Measurements from ENCODE around the gene ABCA5. TPM values are rescaled to one million over a fixed set of nuclear protein-coding genes. Genes with fewer than 3 reads are reported as not detected.
"Not testable (repeated sequence)": the region's sequence is repeated elsewhere in the genome, so short reads cannot be mapped to it uniquely, and the experiment has no call there.

Gene ABCA5
- total RNA-seq, 6 experiments from 2014 or later, result 34.5 to 58.2 (median 46.7) TPM

DNA sequence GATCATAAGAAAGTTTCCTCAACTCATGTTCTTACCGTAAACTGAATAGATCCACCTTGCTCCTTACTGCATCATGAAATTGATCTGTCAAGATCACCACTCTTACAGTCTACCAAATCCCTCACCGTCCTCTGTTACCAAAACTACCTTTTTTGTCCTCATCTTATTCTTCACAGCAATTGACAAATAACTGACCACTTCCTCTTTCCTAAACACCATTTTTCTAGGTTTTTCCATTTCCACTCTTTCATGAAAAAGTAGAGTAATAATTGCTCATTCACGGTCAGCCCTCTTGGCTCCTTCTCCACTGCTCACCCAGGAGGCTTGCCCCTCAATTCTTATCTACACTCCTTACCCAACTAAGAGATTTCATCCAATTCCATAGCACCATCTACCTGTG lies 44.9 kb downstream of the ABCA5 start:
- 80% methylated on average over 3 of the region's 3 CpGs for WGBS (ENCODE audit: insufficient coverage, low coverage, low lambda C conversion rate, missing lambda C conversion rate)
- H3K4me3 ChIP-seq, result no peak overlapping the region
- no peak overlapping the region for H3K27ac ChIP-seq
- H3K9me3 ChIP-seq, result no peaks in the 10 kb centered on the region
- intact Hi-C loops (cut with DNase I), result no loop called here
- H3K4me1 ChIP-seq, result no peaks in the 10 kb centered on the region
- DNase-seq (no peak), ATAC-seq (no peak)
- peaks cover 0 to 44% (median 11%) of the 10 kb centered on the region in 4 donors for H3K36me3 ChIP-seq
- no peaks in the 10 kb centered on the region for H3K27me3 ChIP-seq
- TF ChIP-seq, protein P1, sequence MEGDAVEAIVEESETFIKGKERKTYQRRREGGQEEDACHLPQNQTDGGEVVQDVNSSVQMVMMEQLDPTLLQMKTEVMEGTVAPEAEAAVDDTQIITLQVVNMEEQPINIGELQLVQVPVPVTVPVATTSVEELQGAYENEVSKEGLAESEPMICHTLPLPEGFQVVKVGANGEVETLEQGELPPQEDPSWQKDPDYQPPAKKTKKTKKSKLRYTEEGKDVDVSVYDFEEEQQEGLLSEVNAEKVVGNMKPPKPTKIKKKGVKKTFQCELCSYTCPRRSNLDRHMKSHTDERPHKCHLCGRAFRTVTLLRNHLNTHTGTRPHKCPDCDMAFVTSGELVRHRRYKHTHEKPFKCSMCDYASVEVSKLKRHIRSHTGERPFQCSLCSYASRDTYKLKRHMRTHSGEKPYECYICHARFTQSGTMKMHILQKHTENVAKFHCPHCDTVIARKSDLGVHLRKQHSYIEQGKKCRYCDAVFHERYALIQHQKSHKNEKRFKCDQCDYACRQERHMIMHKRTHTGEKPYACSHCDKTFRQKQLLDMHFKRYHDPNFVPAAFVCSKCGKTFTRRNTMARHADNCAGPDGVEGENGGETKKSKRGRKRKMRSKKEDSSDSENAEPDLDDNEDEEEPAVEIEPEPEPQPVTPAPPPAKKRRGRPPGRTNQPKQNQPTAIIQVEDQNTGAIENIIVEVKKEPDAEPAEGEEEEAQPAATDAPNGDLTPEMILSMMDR (IDR thresholded peaks at IDR 0.05), result no peak
- no peak for TF ChIP-seq POLR2A (IDR thresholded peaks at IDR 0.05)

DNA sequence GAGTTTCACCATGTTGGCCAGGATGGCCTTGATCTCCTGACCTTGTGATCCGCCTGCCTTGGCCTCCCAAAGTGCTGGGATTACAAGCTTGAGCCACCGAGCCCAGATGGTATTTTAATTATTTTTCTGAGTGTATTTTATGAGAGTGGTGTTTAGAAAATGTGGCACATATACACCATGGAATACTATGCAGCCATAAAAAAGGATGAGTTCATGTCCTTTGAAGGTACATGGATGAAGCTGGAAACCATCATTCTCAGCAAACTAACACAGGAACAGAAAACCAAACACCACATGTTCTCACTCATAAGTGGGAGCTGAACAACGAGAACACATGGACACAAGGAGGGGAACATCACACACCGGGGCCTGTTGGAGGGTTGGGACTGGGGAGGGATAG lies 50.7 kb downstream of the ABCA5 start:
- H3K27me3 ChIP-seq; DNase-seq; H3K27ac ChIP-seq; H3K9me3 ChIP-seq; H3K36me3 ChIP-seq; intact Hi-C loops (cut with DNase I); H3K4me1 ChIP-seq; ATAC-seq; H3K4me3 ChIP-seq: not testable (repeated sequence)
- 100% methylated on average over 4 of the region's 4 CpGs for WGBS (ENCODE audit: insufficient coverage, low coverage, low lambda C conversion rate, missing lambda C conversion rate)

DNA sequence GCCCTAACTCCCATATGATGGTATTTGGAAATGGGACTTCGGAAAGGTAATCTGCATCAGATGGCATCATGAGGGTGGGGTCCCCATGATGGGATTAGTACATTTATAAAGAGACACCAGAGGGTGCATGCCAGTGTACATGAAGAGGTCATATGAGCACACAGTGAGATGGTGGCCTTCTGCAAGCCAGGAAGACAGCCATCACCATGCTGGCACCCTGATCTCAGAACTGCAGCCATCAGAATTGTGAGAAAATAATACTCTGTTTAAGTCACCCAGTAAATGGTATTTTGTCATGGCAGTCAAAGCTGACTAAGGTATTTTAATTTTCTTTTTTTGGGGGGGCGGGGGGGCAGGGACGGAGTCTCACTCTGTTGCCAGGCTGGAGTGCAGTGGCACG lies 51.2 kb downstream of the ABCA5 start:
- H3K27me3 ChIP-seq, result no peaks in the 10 kb centered on the region
- no peaks in the 10 kb centered on the region for H3K4me1 ChIP-seq
- no peak for DNase-seq
- no peak overlapping the region for H3K27ac ChIP-seq
- intact Hi-C loops (cut with DNase I), result no loop called here
- peaks cover 0 to 5% (median 2%) of the 10 kb centered on the region in 4 donors for H3K36me3 ChIP-seq
- H3K9me3 ChIP-seq, result no peaks in the 10 kb centered on the region
- 100% methylated on average over 2 of the region's 4 CpGs for WGBS (ENCODE audit: insufficient coverage, low coverage, low lambda C conversion rate, missing lambda C conversion rate)
- ATAC-seq, result no peak
- TF ChIP-seq, protein P1 (IDR thresholded peaks at IDR 0.05), result no peak
- no peak for TF ChIP-seq POLR2A (IDR thresholded peaks at IDR 0.05)
- H3K4me3 ChIP-seq, result no peak overlapping the region

DNA sequence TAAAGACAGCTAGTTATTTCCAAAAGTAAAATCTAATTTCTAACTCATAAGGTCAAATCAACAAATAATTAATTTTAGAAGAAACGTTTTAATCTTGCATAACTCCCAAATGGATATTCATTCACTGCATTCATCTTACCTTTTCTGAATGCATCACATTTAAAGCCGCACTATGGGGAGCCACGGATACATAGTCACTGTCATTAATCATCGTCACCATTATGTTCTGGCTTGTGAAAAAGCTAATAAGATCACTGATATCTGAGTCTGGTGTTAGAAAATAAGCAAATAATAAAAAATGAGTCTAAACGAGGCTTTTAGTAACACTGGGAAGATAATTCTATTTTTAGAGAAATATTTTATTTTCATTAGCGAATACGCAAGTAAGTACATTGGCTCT lies 55.9 kb downstream of the ABCA5 start:
- Histone ChIP-seq H3K27ac (no peak overlapping the region), H3K4me1 (peaks cover 0 to 6% (median 1%) of the 10 kb centered on the region in 4 donors), H3K27me3 (no peaks in the 10 kb centered on the region), H3K4me3 (no peak overlapping the region), H3K36me3 (peaks cover 0 to under 1% (median 0%) of the 10 kb centered on the region in 4 donors), H3K9me3 (no peaks in the 10 kb centered on the region)
- no peak for ATAC-seq
- WGBS (ENCODE audit: insufficient coverage, low coverage, low lambda C conversion rate, missing lambda C conversion rate), result 74% methylated on average over 7 of the region's 7 CpGs
- no peak for TF ChIP-seq POLR2A (IDR thresholded peaks at IDR 0.05)
- TF ChIP-seq, protein P1 (IDR thresholded peaks at IDR 0.05), result no peak
- DNase-seq, result no peak
- intact Hi-C loops (cut with DNase I), result no loop called here

DNA sequence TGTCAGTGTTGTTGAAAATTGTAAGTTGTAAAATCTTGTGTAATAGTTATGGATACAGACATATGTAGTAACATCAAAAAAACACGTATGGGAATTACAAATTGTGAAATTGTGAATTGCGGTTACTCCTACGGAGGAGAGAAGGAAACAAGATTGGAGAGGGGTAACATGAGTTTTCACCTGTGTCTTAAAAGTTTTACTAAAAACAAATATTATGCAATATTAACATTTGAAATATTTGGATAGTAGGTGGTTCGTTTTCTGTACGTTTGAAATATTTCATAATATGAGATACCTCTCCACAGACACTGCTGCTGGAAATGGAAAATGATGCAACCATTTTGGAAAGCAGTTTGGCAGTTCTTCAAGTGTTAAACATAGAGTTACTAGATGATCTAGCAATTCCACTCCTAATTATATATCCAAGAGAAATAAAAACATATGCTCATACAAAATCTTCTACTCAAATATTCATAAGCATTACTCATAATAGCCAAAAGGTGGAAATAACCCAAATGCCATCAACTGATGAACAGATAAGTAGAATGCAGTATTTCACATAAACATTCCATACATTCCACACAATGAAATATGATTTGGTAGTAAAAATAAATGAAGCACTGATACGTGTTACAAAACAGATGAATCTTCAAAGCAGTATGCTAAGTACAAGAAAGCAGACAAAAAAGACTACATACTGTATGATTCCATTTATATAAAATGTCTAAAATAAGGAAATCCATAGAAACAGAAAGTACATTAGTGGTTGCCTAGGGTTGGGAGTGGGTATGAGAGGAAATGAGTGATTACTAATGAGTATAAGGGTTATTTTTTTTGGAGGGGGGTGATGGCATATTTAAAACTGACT lies 57.6 kb downstream of the ABCA5 start:
- no peak for DNase-seq
- WGBS (ENCODE audit: insufficient coverage, low coverage, low lambda C conversion rate, missing lambda C conversion rate), result 24% methylated on average over 6 of the region's 6 CpGs
- no peaks in the 10 kb centered on the region for H3K36me3 ChIP-seq
- peak overlapping the region; percentile 27 to 88 (median 85) for H3K27ac ChIP-seq
- ATAC-seq, result peak; percentile 58 to 74 (median 61)
- intact Hi-C loops (cut with DNase I), result no loop called here
- TF ChIP-seq, protein P1 (IDR thresholded peaks at IDR 0.05), result no peak
- no peak for TF ChIP-seq POLR2A (IDR thresholded peaks at IDR 0.05)
- no peaks in the 10 kb centered on the region for H3K27me3 ChIP-seq
- H3K9me3 ChIP-seq, result no peaks in the 10 kb centered on the region
- peak overlapping the region in 1 of 3 donors; percentile 31 for H3K4me3 ChIP-seq
- H3K4me1 ChIP-seq, result peaks cover 0 to 6% (median 1%) of the 10 kb centered on the region in 4 donors
